GM12801 (cell line): ENCODE data around the gene TSPAN1.

Source experiments
- CTCF ChIP-seq: IDR thresholded peaks from one replicate; pipeline ENCODE4 v1.5.1; 2011; ENCODE audit warnings: control low read depth; ENCODE audit not compliant: insufficient read length; ENCODE audit errors: extremely low read depth

The TSPAN1 gene

GRCh38 chr1:46174448-46175231 is at the start of gene TSPAN1:
Gene TSPAN1 (plus strand): TSS chr1:46175087. CDS start chr1:46181108, 6,021 bp downstream.
- TF ChIP-seq CTCF = no peak

GRCh38 chr1:46128344-46128743 is 46.5 kb upstream of the TSPAN1 start:
- TF ChIP-seq CTCF = no peak

- no peak for TF ChIP-seq CTCF
These were observed 44.8 kb upstream of the TSPAN1 start for GRCh38 chr1:46130121-46130520.

GRCh38 chr1:46130606-46131005 is 44.3 kb upstream of the TSPAN1 start:
- TF ChIP-seq CTCF = no peak

GRCh38 chr1:46131093-46131492 is 43.8 kb upstream of the TSPAN1 start:
- no peak for TF ChIP-seq CTCF

GRCh38 chr1:46131712-46132528 is 43.0 kb upstream of the TSPAN1 start:
- TF ChIP-seq CTCF = no peak

GRCh38 chr1:46132529-46133180 is 42.2 kb upstream of the TSPAN1 start, which contains the start of gene PIK3R3:
Gene PIK3R3 (minus strand): TSS chr1:46132629. CDS start chr1:46131952, 677 bp downstream.
- no peak for TF ChIP-seq CTCF
